ENCODE measurements around the gene PDE11A. TPM values are rescaled to one million over a fixed set of nuclear protein-coding genes. Genes with fewer than 3 reads are reported as not detected.

The PDE11A gene
- total and polyA plus RNA-seq, 4 donors = 0.03 to 1.2 (median 0.58) TPM

GRCh38 chr2:178008636-178009289, 63.8 kb downstream of the PDE11A start:
- Histone ChIP-seq H3K4me3 (ENCODE audit: low read length in 2 of 2) (no peak overlapping the region), H3K27me3 (ENCODE audit: control insufficient read depth in 1 of 2, insufficient read depth in 2 of 2, low read length in 1 of 2) (no peaks in the 10 kb centered on the region), H3K36me3 (ENCODE audit: control insufficient read depth in 1 of 2, insufficient read depth in 2 of 2, low read length in 1 of 2) (no peaks in the 10 kb centered on the region), H3K27ac (ENCODE audit: low read depth in 1 of 2, low read length in 2 of 2) (no peak overlapping the region), H3K4me1 (ENCODE audit: control insufficient read depth in 1 of 2, insufficient read depth in 2 of 2, low read length in 2 of 2) (no peaks in the 10 kb centered on the region), H3K9me3 (ENCODE audit: control insufficient read depth, low read length) (no peaks in the 10 kb centered on the region)
- intact Hi-C loops (cut with DNase I) = no loop called here
- ATAC-seq (ENCODE audit: low FRiP score) (no peak), DNase-seq (no peak)
- WGBS, 2 donors = 36 to 39% methylated on average over 5 of the region's 5 CpGs

GRCh38 chr2:178006710-178007109, 65.9 kb downstream of the PDE11A start:
- H3K27me3 ChIP-seq (ENCODE audit: control insufficient read depth in 1 of 2, insufficient read depth in 2 of 2, low read length in 1 of 2) = no peaks in the 10 kb centered on the region
- intact Hi-C loops (cut with DNase I) = no loop called here
- no peak overlapping the region for H3K4me3 ChIP-seq (ENCODE audit: low read length in 2 of 2)
- WGBS, 2 donors = 72 to 86% methylated on average over 1 of the region's 1 CpG
- no peaks in the 10 kb centered on the region for H3K36me3 ChIP-seq (ENCODE audit: control insufficient read depth in 1 of 2, insufficient read depth in 2 of 2, low read length in 1 of 2)
- H3K9me3 ChIP-seq (ENCODE audit: control insufficient read depth, low read length) = no peaks in the 10 kb centered on the region
- no peaks in the 10 kb centered on the region for H3K4me1 ChIP-seq (ENCODE audit: control insufficient read depth in 1 of 2, insufficient read depth in 2 of 2, low read length in 2 of 2)
- no peak for ATAC-seq (ENCODE audit: low FRiP score)
- no peak for DNase-seq
- H3K27ac ChIP-seq (ENCODE audit: low read depth in 1 of 2, low read length in 2 of 2) = no peak overlapping the region

GRCh38 chr2:178005756-178006155, 66.8 kb downstream of the PDE11A start:
- H3K4me3 ChIP-seq (ENCODE audit: low read length in 2 of 2) = no peak overlapping the region
- no peak overlapping the region for H3K27ac ChIP-seq (ENCODE audit: low read depth in 1 of 2, low read length in 2 of 2)
- ATAC-seq (ENCODE audit: low FRiP score) = no peak
- no peaks in the 10 kb centered on the region for H3K4me1 ChIP-seq (ENCODE audit: control insufficient read depth in 1 of 2, insufficient read depth in 2 of 2, low read length in 2 of 2)
- DNase-seq = no peak
- no peaks in the 10 kb centered on the region for H3K9me3 ChIP-seq (ENCODE audit: control insufficient read depth, low read length)
- intact Hi-C loops (cut with DNase I) = no loop called here
- no peaks in the 10 kb centered on the region for H3K36me3 ChIP-seq (ENCODE audit: control insufficient read depth in 1 of 2, insufficient read depth in 2 of 2, low read length in 1 of 2)
- H3K27me3 ChIP-seq (ENCODE audit: control insufficient read depth in 1 of 2, insufficient read depth in 2 of 2, low read length in 1 of 2) = no peaks in the 10 kb centered on the region

GRCh38 chr2:178002038-178002437, 70.5 kb downstream of the PDE11A start:
- ATAC-seq (ENCODE audit: low FRiP score) = no peak
- Histone ChIP-seq H3K4me3 (ENCODE audit: low read length in 2 of 2) (no peak overlapping the region), H3K27me3 (ENCODE audit: control insufficient read depth in 1 of 2, insufficient read depth in 2 of 2, low read length in 1 of 2) (no peaks in the 10 kb centered on the region), H3K4me1 (ENCODE audit: control insufficient read depth in 1 of 2, insufficient read depth in 2 of 2, low read length in 2 of 2) (no peaks in the 10 kb centered on the region), H3K9me3 (ENCODE audit: control insufficient read depth, low read length) (no peaks in the 10 kb centered on the region), H3K27ac (ENCODE audit: low read depth in 1 of 2, low read length in 2 of 2) (no peak overlapping the region), H3K36me3 (ENCODE audit: control insufficient read depth in 1 of 2, insufficient read depth in 2 of 2, low read length in 1 of 2) (no peaks in the 10 kb centered on the region)
- intact Hi-C loops (cut with DNase I) = no loop called here
- DNase-seq = no peak

GRCh38 chr2:177998996-177999395, 73.6 kb downstream of the PDE11A start:
- intact Hi-C loops (cut with DNase I) = no loop called here
- WGBS, 2 donors = 37 to 46% methylated on average over 4 of the region's 4 CpGs
- Histone ChIP-seq H3K9me3 (ENCODE audit: control insufficient read depth, low read length) (no peaks in the 10 kb centered on the region), H3K27ac (ENCODE audit: low read depth in 1 of 2, low read length in 2 of 2) (no peak overlapping the region), H3K4me1 (ENCODE audit: control insufficient read depth in 1 of 2, insufficient read depth in 2 of 2, low read length in 2 of 2) (no peaks in the 10 kb centered on the region), H3K27me3 (ENCODE audit: control insufficient read depth in 1 of 2, insufficient read depth in 2 of 2, low read length in 1 of 2) (no peaks in the 10 kb centered on the region), H3K36me3 (ENCODE audit: control insufficient read depth in 1 of 2, insufficient read depth in 2 of 2, low read length in 1 of 2) (no peaks in the 10 kb centered on the region), H3K4me3 (ENCODE audit: low read length in 2 of 2) (no peak overlapping the region)
- ATAC-seq (ENCODE audit: low FRiP score) (no peak), DNase-seq (no peak)

- WGBS, 2 donors = 48 to 49% methylated on average over 2 of the region's 2 CpGs
- no peak for DNase-seq
These were observed 74.6 kb downstream of the PDE11A start for GRCh38 chr2:177998006-177998405.

GRCh38 chr2:177992992-177993391, 79.6 kb downstream of the PDE11A start:
- DNase-seq = no peak
- WGBS, 2 donors = 80 to 91% methylated on average over 2 of the region's 2 CpGs
- intact Hi-C loops (cut with DNase I) = no loop called here
- no peak overlapping the region for H3K27ac ChIP-seq (ENCODE audit: low read depth in 1 of 2, low read length in 2 of 2)
- no peaks in the 10 kb centered on the region for H3K36me3 ChIP-seq (ENCODE audit: control insufficient read depth in 1 of 2, insufficient read depth in 2 of 2, low read length in 1 of 2)
- no peaks in the 10 kb centered on the region for H3K9me3 ChIP-seq (ENCODE audit: control insufficient read depth, low read length)
- H3K4me1 ChIP-seq (ENCODE audit: control insufficient read depth in 1 of 2, insufficient read depth in 2 of 2, low read length in 2 of 2) = no peaks in the 10 kb centered on the region
- H3K27me3 ChIP-seq (ENCODE audit: control insufficient read depth in 1 of 2, insufficient read depth in 2 of 2, low read length in 1 of 2) = no peaks in the 10 kb centered on the region
- no peak overlapping the region for H3K4me3 ChIP-seq (ENCODE audit: low read length in 2 of 2)
- no peak for ATAC-seq (ENCODE audit: low FRiP score)

More at GRCh38 chr2:177998006-177998405, 74.6 kb downstream of the PDE11A start:
- ATAC-seq (ENCODE audit: low FRiP score) = no peak
- H3K27ac ChIP-seq (ENCODE audit: low read depth in 1 of 2, low read length in 2 of 2) = no peak overlapping the region
- intact Hi-C loops (cut with DNase I) = no loop called here
- H3K4me1 ChIP-seq (ENCODE audit: control insufficient read depth in 1 of 2, insufficient read depth in 2 of 2, low read length in 2 of 2) = no peaks in the 10 kb centered on the region
- H3K9me3 ChIP-seq (ENCODE audit: control insufficient read depth, low read length) = no peaks in the 10 kb centered on the region
- no peak overlapping the region for H3K4me3 ChIP-seq (ENCODE audit: low read length in 2 of 2)
- H3K36me3 ChIP-seq (ENCODE audit: control insufficient read depth in 1 of 2, insufficient read depth in 2 of 2, low read length in 1 of 2) = no peaks in the 10 kb centered on the region
- no peaks in the 10 kb centered on the region for H3K27me3 ChIP-seq (ENCODE audit: control insufficient read depth in 1 of 2, insufficient read depth in 2 of 2, low read length in 1 of 2)

GRCh38 chr2:177989029-177989885, 83.3 kb downstream of the PDE11A start:
- Histone ChIP-seq H3K9me3 (ENCODE audit: control insufficient read depth, low read length) (no peaks in the 10 kb centered on the region), H3K4me3 (ENCODE audit: low read length in 2 of 2) (no peak overlapping the region), H3K27me3 (ENCODE audit: control insufficient read depth in 1 of 2, insufficient read depth in 2 of 2, low read length in 1 of 2) (no peaks in the 10 kb centered on the region), H3K27ac (ENCODE audit: low read depth in 1 of 2, low read length in 2 of 2) (no peak overlapping the region), H3K36me3 (ENCODE audit: control insufficient read depth in 1 of 2, insufficient read depth in 2 of 2, low read length in 1 of 2) (no peaks in the 10 kb centered on the region), H3K4me1 (ENCODE audit: control insufficient read depth in 1 of 2, insufficient read depth in 2 of 2, low read length in 2 of 2) (no peaks in the 10 kb centered on the region)
- ATAC-seq (ENCODE audit: low FRiP score) (no peak), DNase-seq (no peak)
- intact Hi-C loops (cut with DNase I) = no loop called here
- 54 to 60% methylated on average over 4 of the region's 4 CpGs for WGBS, 2 donors

GRCh38 chr2:177984749-177985148, 87.8 kb downstream of the PDE11A start:
- Histone ChIP-seq H3K4me3 (ENCODE audit: low read length in 2 of 2) (no peak overlapping the region), H3K9me3 (ENCODE audit: control insufficient read depth, low read length) (no peaks in the 10 kb centered on the region), H3K4me1 (ENCODE audit: control insufficient read depth in 1 of 2, insufficient read depth in 2 of 2, low read length in 2 of 2) (no peaks in the 10 kb centered on the region), H3K36me3 (ENCODE audit: control insufficient read depth in 1 of 2, insufficient read depth in 2 of 2, low read length in 1 of 2) (no peaks in the 10 kb centered on the region), H3K27me3 (ENCODE audit: control insufficient read depth in 1 of 2, insufficient read depth in 2 of 2, low read length in 1 of 2) (no peaks in the 10 kb centered on the region), H3K27ac (ENCODE audit: low read depth in 1 of 2, low read length in 2 of 2) (no peak overlapping the region)
- ATAC-seq (ENCODE audit: low FRiP score) = no peak
- intact Hi-C loops (cut with DNase I) = no loop called here
- no peak for DNase-seq
- 10 to 12% methylated on average over 1 of the region's 1 CpG for WGBS, 2 donors
